ENCODE data around the gene ZNF213.

- TF ChIP-seq CTCF (IDR thresholded peaks at IDR 0.05) (peak; percentile 85), SIN3A (IDR thresholded peaks at IDR 0.05; ENCODE audit: borderline replicate concordance, insufficient read depth, low read depth, low read length) (no peak), REST (IDR thresholded peaks at IDR 0.05; ENCODE audit: insufficient read depth in 1 of 2, low read depth in 2 of 2, low read length in 1 of 2) (no peak)
These were observed 17.6 kb downstream of the ZNF213 start for GRCh38 chr16:3152277-3152990.

Data from Panc1 (cell line).